ENCODE data around the gene FAM217B.

FAM217B gene

GRCh38 chr20:59939052-59939878 lies 924 bp upstream of the FAM217B start:
- H3K27ac ChIP-seq = peak overlapping the region; percentile 94
- H3K36me3 ChIP-seq (replicated peaks) = peaks cover 5% of the 10 kb centered on the region
- in situ Hi-C loops (cut with HindIII; ENCODE audit: low pct_ligation_motif_present, low sequenced_read_pairs) = no loop called here
- DNase-seq = no peak
- TF ChIP-seq, protein P1, sequence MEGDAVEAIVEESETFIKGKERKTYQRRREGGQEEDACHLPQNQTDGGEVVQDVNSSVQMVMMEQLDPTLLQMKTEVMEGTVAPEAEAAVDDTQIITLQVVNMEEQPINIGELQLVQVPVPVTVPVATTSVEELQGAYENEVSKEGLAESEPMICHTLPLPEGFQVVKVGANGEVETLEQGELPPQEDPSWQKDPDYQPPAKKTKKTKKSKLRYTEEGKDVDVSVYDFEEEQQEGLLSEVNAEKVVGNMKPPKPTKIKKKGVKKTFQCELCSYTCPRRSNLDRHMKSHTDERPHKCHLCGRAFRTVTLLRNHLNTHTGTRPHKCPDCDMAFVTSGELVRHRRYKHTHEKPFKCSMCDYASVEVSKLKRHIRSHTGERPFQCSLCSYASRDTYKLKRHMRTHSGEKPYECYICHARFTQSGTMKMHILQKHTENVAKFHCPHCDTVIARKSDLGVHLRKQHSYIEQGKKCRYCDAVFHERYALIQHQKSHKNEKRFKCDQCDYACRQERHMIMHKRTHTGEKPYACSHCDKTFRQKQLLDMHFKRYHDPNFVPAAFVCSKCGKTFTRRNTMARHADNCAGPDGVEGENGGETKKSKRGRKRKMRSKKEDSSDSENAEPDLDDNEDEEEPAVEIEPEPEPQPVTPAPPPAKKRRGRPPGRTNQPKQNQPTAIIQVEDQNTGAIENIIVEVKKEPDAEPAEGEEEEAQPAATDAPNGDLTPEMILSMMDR (IDR thresholded peaks at IDR 0.05; ENCODE audit: low read depth, low read length, missing control alignments) = no peak
- H3K4me3 ChIP-seq (ENCODE audit: low read depth, low read length) = peak overlapping the region; percentile 73
- no peaks in the 10 kb centered on the region for H3K27me3 ChIP-seq (replicated peaks)

GRCh38 chr20:59939879-59940128 lies 385 bp upstream of the FAM217B start:
- Histone ChIP-seq H3K27ac (peak overlapping the region; percentile 94), H3K4me3 (ENCODE audit: low read depth, low read length) (peak overlapping the region; percentile 73), H3K36me3 (replicated peaks) (peaks cover 11% of the 10 kb centered on the region), H3K27me3 (replicated peaks) (no peaks in the 10 kb centered on the region)
- TF ChIP-seq, protein P1 (IDR thresholded peaks at IDR 0.05; ENCODE audit: low read depth, low read length, missing control alignments) = no peak
- no peak for DNase-seq
- in situ Hi-C loops (cut with HindIII; ENCODE audit: low pct_ligation_motif_present, low sequenced_read_pairs) = no loop called here

DNA sequence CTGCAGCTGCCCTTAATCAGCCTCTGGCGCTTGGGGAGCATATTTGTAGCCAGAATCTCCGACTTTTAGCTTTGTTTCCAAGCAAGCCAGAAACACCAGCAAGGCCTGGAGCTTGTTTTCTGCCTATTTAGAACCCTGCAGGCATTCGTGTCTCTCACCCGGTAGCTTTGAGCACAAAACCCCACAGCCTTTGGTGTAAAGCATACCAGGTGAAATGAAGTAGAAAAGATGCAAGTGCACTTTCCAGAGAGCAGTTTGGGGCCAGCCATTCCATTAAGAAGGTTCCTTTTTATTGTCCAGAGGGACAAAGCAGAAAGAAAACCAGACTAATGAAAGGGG lies 736 bp downstream of the FAM217B start:
- TF ChIP-seq, protein P1 (IDR thresholded peaks at IDR 0.05; ENCODE audit: low read depth, low read length, missing control alignments) = no peak
- in situ Hi-C loops (cut with HindIII; ENCODE audit: low pct_ligation_motif_present, low sequenced_read_pairs) = no loop called here
- no peak for DNase-seq
- Histone ChIP-seq H3K27me3 (replicated peaks) (no peaks in the 10 kb centered on the region), H3K27ac (peak overlapping the region; percentile 94), H3K4me3 (ENCODE audit: low read depth, low read length) (peak overlapping the region; percentile 88), H3K36me3 (replicated peaks) (peaks cover 11% of the 10 kb centered on the region)

DNA sequence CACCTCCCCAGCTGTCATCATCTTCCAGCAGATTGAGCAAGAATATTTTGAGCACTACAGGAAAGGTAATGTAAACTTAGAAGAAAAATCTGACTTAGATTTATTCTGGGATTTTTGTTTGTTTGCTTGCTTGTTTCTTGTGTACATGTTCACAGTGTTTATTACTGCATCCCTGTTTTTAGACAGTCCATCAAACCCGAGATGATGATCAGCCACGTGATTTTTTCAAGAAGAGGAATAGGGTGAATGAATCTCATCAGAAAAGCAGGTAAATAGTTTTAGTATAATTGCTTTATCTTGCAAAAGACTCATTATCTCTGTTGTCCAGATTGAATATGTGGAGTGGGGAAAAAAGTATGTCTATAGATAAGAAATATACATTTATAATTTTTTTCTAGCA lies 2.1 kb downstream of the FAM217B start:
- no peak overlapping the region for H3K27ac ChIP-seq
- no peaks in the 10 kb centered on the region for H3K27me3 ChIP-seq (replicated peaks)
- TF ChIP-seq, protein P1 (IDR thresholded peaks at IDR 0.05; ENCODE audit: low read depth, low read length, missing control alignments) = no peak
- no peak overlapping the region for H3K4me3 ChIP-seq (ENCODE audit: low read depth, low read length)
- H3K36me3 ChIP-seq (replicated peaks) = peaks cover 11% of the 10 kb centered on the region
- in situ Hi-C loops (cut with HindIII; ENCODE audit: low pct_ligation_motif_present, low sequenced_read_pairs) = no loop called here
- no peak for DNase-seq

DNA sequence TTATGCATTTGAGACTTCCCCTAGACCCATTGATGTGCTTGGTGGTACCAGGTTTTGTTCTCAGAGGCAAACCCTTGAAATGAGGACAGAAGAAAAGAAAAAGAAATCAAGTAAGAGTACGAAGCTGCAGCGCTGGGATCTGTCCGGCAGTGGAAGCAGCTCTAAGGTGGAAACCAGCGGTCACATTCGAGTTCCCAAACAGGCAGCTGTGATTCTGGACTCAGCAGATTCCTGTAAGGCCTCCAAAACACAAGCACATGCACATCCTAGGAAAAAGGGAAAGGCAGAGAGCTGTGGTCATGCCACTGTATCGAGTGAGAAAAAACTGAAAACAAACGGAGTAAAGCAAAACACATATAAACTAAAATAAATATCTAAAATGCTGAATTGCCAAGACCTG lies 4.5 kb downstream of the FAM217B start:
- no peak for DNase-seq
- Histone ChIP-seq H3K4me3 (ENCODE audit: low read depth, low read length) (no peak overlapping the region), H3K27me3 (replicated peaks) (no peaks in the 10 kb centered on the region), H3K27ac (no peak overlapping the region), H3K36me3 (replicated peaks) (peaks cover 12% of the 10 kb centered on the region)
- TF ChIP-seq, protein P1 (IDR thresholded peaks at IDR 0.05; ENCODE audit: low read depth, low read length, missing control alignments) = no peak
- in situ Hi-C loops (cut with HindIII; ENCODE audit: low pct_ligation_motif_present, low sequenced_read_pairs) = no loop called here

- H3K27ac ChIP-seq = no peak overlapping the region
- no peak for DNase-seq
- H3K27me3 ChIP-seq (replicated peaks) = no peaks in the 10 kb centered on the region
- in situ Hi-C loops (cut with HindIII; ENCODE audit: low pct_ligation_motif_present, low sequenced_read_pairs) = no loop called here
- no peak overlapping the region for H3K4me3 ChIP-seq (ENCODE audit: low read depth, low read length)
- H3K36me3 ChIP-seq (replicated peaks) = peaks cover 12% of the 10 kb centered on the region
- TF ChIP-seq, protein P1 (IDR thresholded peaks at IDR 0.05; ENCODE audit: low read depth, low read length, missing control alignments) = no peak
These were observed 5.0 kb downstream of the FAM217B start for GRCh38 chr20:59945175-59945574.
